ENCODE measurements around the gene BZW2. TPM values are rescaled to one million over a fixed set of nuclear protein-coding genes. Genes with fewer than 3 reads are reported as not detected.

BZW2 gene
- total RNA-seq, 2 experiments from 2014 or later: 51.3 to 61.2 TPM

DNA sequence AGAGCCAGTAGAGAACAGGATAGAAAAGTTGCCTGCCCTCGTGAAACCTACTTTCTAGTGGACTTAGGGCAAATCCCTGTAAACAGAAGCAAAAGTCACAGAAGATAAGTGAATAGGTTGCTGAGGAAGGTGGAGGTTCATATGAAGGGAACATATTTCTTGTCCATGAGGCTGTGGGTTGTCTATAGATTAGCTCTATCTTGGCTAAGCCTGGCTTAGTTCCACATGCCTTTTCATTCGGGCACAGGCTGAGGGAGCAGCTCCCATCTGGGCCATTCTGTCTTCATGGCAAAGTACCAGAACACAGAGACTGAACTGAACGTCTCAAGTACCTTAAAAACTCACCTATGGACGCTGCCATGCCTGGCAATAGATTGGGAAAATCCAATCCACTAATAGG is 45.3 kb downstream of the BZW2 start:
- H3K4me3 Mint-ChIP-seq: no peak overlapping the region
- no peaks in the 10 kb centered on the region for H3K27me3 Mint-ChIP-seq
- ChIA-PET POLR2A (no interaction called here), CTCF (interaction anchor here (1.6 kb wide), 1 partner anchor 33 kb away, joined by 3 read pairs; no protein-coding TSS in a partner anchor)
- H3K36me3 Mint-ChIP-seq (ENCODE audit: low read depth): peaks cover 47% of the 10 kb centered on the region
- no peak for DNase-seq
- H3K4me1 Mint-ChIP-seq: no peaks in the 10 kb centered on the region
- no peak overlapping the region for H3K27ac Mint-ChIP-seq
- H3K9me3 Mint-ChIP-seq: no peaks in the 10 kb centered on the region

DNA sequence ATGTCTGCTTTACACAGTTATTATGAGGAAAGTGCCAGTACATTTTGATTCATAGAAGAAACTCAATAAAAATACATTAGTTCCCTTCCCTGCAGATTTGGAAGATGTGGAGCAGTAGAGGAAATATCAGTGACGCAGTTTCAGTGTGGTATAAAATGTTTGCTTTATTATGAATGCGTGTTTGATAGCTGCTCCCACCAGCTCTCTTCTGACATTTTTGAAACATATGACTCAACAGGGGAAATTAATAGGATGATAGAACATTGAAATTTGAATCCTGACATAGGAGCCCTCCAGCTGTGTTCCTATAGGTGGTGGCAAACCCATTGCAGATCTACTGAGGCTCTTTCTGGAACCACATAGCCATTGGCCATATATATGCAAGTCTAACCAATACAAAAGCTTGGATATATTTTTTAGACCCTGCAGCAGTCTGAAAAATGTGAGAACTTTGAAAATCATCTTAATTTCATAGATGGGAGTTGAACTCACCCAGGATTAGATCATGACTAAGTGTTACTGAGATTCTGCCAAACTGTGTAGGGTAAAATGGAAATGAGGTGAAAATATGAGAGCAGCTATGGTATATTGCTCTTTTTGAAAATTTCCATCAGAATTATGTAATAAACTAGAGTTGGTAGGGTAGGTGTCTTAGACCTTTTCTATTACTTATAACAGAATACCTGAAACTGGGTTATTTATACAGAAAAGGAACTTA is 47.8 kb downstream of the BZW2 start:
- peaks cover 52% of the 10 kb centered on the region for H3K36me3 Mint-ChIP-seq (ENCODE audit: low read depth)
- DNase-seq: no peak
- H3K4me1 Mint-ChIP-seq: no peaks in the 10 kb centered on the region
- no peak overlapping the region for H3K27ac Mint-ChIP-seq
- no peaks in the 10 kb centered on the region for H3K27me3 Mint-ChIP-seq
- H3K9me3 Mint-ChIP-seq: no peaks in the 10 kb centered on the region
- ChIA-PET POLR2A (no interaction called here), CTCF (no interaction called here)
- H3K4me3 Mint-ChIP-seq: no peak overlapping the region

DNA sequence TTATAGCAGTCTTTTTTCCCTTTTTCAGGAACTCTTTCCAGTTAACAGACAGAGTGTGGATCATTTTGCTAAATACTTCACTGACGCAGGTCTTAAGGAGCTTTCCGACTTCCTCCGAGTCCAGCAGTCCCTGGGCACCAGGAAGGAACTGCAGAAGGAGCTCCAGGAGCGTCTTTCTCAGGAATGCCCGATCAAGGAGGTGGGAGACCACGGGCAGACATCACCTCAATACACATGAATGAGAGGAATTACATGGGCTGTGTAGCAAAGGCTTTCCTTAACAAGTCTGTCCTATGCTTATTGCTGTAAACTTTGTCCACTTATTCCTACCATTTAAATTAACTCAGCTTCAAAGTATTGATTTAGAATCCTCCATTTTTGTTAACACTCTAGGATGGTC is 48.8 kb downstream of the BZW2 start:
- no peak overlapping the region for H3K27ac Mint-ChIP-seq
- DNase-seq: no peak
- ChIA-PET CTCF (interaction anchor here (1.5 to 1.7 kb wide), 2 partner anchors 7 to 15 kb away, joined by 3 to 5 read pairs; no protein-coding TSS in a partner anchor), POLR2A (no interaction called here)
- H3K4me1 Mint-ChIP-seq: no peaks in the 10 kb centered on the region
- no peak overlapping the region for H3K4me3 Mint-ChIP-seq
- no peaks in the 10 kb centered on the region for H3K27me3 Mint-ChIP-seq
- H3K9me3 Mint-ChIP-seq: no peaks in the 10 kb centered on the region
- peaks cover 61% of the 10 kb centered on the region for H3K36me3 Mint-ChIP-seq (ENCODE audit: low read depth)

DNA sequence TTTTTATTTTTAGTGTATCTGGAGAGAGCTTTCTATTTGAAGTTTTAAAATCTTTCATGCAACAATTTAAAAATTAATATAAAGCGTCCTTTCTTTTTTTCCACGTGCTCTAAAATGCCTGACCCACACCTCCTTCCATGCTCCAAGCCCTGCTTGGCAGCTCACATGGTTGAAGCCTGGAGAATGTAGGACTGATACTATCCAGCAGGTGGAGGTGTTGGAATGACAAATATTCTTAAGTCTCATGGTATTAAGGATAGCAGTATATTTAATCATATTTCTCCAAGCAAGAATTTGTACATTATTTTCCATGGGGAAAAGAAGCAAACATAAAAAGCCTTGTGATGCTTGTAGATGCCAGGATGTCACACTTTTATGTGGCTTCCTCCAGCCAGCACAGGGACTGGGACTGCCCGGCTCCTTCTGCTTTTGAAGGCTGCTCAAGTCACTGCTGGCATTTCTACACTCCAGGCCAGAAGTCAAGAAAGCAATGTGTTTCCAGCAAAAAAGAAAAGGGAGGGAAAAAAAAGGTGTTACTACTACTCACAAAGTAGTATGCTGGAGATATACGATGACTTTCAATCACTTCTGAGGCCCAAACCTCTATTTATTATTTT is 49.7 kb downstream of the BZW2 start:
- CTCF ChIA-PET: interaction anchor here (1.5 to 1.7 kb wide), 2 partner anchors 8 to 14 kb away, joined by 3 to 5 read pairs; no protein-coding TSS in a partner anchor
- Mint-ChIP-seq H3K27me3 (no peaks in the 10 kb centered on the region), H3K36me3 (ENCODE audit: low read depth) (peaks cover 66% of the 10 kb centered on the region), H3K9me3 (no peaks in the 10 kb centered on the region), H3K4me1 (no peaks in the 10 kb centered on the region), H3K4me3 (no peak overlapping the region), H3K27ac (no peak overlapping the region)
- POLR2A ChIA-PET: no interaction called here
- DNase-seq: no peak

DNA sequence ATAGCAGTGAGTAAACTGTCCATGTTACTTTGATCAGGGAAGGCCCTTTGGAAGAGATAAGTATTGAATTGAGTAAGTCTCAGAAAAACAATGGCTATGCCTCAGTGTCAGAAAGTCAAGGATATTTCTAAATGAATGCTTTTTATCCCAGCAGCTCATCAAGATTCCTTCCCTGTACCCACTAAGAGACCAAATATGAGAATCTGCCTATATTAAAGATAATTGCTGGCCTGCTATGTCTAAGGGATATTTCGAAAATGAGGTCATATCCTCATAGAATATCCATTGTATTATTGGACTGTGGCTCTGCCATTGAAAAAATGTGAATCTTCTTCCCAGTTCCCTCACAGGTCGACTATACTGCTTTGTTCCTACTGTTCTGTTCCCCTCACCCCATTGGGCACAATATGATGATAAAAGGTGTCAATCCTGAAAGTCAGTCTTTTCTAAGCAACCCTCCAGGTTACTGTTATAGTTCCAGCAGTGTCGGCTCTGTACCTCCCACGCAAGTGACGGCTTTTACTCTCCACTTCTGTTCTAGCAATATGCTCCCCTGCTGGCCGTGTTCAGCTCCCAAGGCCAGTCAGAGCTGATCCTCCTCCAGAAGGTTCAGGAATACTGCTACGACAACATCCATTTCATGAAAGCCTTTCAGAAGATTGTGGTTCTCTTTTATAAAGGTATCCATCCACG is 51.7 kb downstream of the BZW2 start:
- Mint-ChIP-seq H3K27me3 (no peaks in the 10 kb centered on the region), H3K36me3 (ENCODE audit: low read depth) (peaks cover 59% of the 10 kb centered on the region), H3K4me3 (no peak overlapping the region), H3K4me1 (no peaks in the 10 kb centered on the region), H3K9me3 (no peaks in the 10 kb centered on the region), H3K27ac (no peak overlapping the region)
- no peak for DNase-seq
- CTCF ChIA-PET: no interaction called here
- POLR2A ChIA-PET: no interaction called here

DNA sequence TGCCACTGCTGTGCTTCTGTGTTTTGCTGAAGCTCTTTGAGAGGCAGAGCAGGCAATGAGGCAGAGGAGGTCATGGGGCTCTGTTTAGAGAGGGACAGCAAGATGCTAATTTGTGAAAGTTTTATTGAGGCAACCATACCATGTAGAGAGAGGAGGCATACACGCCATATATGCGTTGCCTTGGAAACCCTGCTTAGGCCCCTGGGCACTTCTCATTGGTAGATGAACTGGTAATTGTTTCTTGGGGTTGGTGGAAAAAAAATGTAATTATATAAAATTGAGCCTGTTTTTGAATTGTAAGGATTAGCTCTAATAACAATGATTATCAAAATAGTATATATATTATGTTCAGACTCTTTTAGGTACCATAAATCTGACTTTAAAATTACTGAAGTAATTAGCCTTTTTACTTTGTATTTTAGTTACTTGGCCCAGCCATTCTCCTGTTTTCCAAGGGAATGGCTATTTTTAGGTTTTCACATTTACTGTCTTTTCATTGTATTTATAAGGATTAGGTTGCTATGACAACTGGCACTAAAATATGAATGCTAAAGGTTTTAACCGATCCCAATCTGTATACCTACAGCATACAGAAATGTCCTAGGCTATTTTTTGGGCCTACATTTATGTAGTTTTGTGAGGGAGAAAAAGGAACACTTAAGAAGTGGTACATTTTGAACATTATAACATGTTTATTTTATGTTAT is 52.4 kb downstream of the BZW2 start:
- Mint-ChIP-seq H3K27me3 (no peaks in the 10 kb centered on the region), H3K4me3 (no peak overlapping the region), H3K36me3 (ENCODE audit: low read depth) (peaks cover 54% of the 10 kb centered on the region), H3K27ac (no peak overlapping the region), H3K4me1 (no peaks in the 10 kb centered on the region), H3K9me3 (no peaks in the 10 kb centered on the region)
- CTCF ChIA-PET: no interaction called here
- POLR2A ChIA-PET: no interaction called here
- no peak for DNase-seq

DNA sequence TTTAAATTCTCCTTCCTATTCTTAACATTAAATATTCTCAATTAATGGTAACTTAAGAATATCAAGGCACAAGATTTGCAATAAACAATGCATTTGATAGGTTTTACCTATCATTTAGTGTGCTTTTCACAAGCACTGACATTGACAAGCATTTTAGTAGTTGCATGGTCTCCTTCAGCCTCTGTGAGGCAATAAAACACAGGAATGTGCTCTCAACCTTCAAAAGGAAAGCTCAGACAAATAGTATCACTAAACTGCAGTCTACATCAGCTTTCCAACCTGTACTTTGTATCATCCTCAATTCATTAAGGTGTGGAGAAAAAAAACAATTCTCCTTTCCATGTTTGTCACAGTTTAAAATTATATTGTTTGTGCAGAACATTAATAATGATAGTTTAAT is 56.5 kb downstream of the BZW2 start:
- peaks cover 57% of the 10 kb centered on the region for H3K36me3 Mint-ChIP-seq (ENCODE audit: low read depth)
- no peaks in the 10 kb centered on the region for H3K4me1 Mint-ChIP-seq

DNA sequence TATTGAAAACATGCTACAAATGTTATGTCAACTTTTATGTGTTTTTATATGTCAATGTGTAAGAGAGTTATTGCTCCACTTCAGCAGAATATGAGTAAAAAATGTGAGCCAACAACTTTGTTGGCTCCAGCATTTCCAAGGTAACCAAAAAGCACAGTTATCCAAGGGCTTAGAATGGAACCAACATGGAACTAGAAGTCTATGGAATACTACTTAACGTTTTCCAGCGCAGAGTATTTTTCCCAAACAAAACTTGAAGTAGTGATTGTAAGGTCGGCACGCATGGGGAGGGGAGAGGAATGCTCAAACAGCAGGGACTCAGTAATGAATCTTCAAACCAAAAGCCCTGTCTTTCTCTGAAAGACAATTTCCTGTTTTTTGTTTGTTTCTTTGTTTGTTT is 62.5 kb downstream of the BZW2 start:
- ChIA-PET POLR2A (no interaction called here), CTCF (no interaction called here)
- H3K27me3 Mint-ChIP-seq: no peaks in the 10 kb centered on the region
- H3K4me3 Mint-ChIP-seq: no peak overlapping the region
- DNase-seq: no peak
- H3K9me3 Mint-ChIP-seq: no peaks in the 10 kb centered on the region
- no peaks in the 10 kb centered on the region for H3K4me1 Mint-ChIP-seq
- peaks cover 44% of the 10 kb centered on the region for H3K36me3 Mint-ChIP-seq (ENCODE audit: low read depth)
- no peak overlapping the region for H3K27ac Mint-ChIP-seq

More for the DNA sequence above, 56.5 kb downstream of the BZW2 start:
- Mint-ChIP-seq H3K27ac (no peak overlapping the region), H3K9me3 (no peaks in the 10 kb centered on the region), H3K27me3 (no peaks in the 10 kb centered on the region), H3K4me3 (no peak overlapping the region)
- DNase-seq: no peak
- ChIA-PET POLR2A (no interaction called here), CTCF (interaction anchor here (1.2 kb wide), 1 partner anchor 27 kb away, joined by 3 read pairs; no protein-coding TSS in a partner anchor)

DNA sequence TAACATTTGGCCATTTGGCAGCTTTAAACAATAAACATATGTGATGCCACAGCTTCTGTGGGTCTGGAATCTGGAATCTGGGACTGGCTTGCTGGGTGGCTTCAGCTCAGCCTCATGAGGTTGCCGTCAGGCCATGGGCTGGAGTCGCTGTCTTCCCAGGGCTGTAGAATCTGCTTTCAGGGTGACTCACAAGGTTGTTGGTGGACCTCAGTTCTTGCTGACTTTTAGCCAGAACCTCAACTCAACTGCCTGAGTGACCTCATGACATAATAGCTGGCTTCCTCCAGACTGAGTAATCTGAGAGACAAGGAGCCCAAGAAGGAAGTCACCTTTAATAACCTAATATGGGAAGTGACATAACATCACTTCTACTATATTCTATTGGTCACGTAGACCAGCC is 63.0 kb downstream of the BZW2 start:
- Mint-ChIP-seq H3K9me3 (no peaks in the 10 kb centered on the region), H3K27me3 (no peaks in the 10 kb centered on the region), H3K4me1 (no peaks in the 10 kb centered on the region), H3K4me3 (no peak overlapping the region), H3K36me3 (ENCODE audit: low read depth) (peaks cover 42% of the 10 kb centered on the region), H3K27ac (no peak overlapping the region)
- CTCF ChIA-PET: interaction anchor here (1.0 kb wide), 2 partner anchors 14 to 21 kb away, joined by 3 to 5 read pairs; no protein-coding TSS in a partner anchor
- DNase-seq: no peak
- POLR2A ChIA-PET: no interaction called here

DNA sequence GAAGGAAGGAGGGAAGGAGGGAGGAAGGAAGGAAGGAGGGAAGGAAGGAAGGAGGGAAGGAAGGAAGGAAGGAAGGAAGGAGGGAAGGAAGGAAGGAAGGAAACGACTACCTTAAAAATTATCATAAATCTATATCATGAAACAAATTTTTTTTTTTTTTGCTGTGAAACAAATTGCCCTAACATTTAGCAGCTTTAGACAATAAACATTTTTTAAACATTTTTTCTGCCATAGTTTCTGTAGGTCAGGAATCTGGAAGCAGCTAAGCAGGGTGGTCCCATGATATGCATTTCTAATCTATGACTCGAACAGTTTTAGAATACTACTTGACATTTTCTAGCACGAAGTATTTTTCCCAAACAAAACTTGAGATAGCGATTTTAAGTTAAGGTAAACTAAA is 64.7 kb downstream of the BZW2 start:
- ChIA-PET POLR2A (no interaction called here), CTCF (no interaction called here)
- no peak overlapping the region for H3K27ac Mint-ChIP-seq
- no peaks in the 10 kb centered on the region for H3K27me3 Mint-ChIP-seq
- H3K4me1 Mint-ChIP-seq: no peaks in the 10 kb centered on the region
- no peak for DNase-seq
- no peak overlapping the region for H3K4me3 Mint-ChIP-seq
- H3K9me3 Mint-ChIP-seq: no peaks in the 10 kb centered on the region
- H3K36me3 Mint-ChIP-seq (ENCODE audit: low read depth): peaks cover 31% of the 10 kb centered on the region

DNA sequence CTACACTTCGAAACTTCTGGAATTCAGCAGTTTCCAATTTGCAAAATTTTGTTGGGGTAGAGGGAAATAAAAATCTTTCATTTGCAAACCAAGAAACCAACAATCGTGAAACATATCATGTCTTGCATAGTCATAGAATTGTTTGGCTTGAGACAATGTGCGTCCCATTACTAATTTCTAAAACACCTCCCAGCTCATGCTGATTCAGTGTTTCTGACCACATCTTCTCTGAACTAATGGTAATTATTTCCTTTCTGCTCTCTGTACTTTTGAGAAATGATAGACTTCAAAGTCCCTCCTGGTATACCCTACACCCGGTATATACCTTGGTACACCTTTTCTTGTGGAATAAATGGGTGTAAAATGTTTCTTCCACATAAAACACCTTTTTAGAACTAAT is 65.7 kb downstream of the BZW2 start:
- Mint-ChIP-seq H3K36me3 (ENCODE audit: low read depth) (peaks cover 24% of the 10 kb centered on the region), H3K4me3 (no peak overlapping the region), H3K27ac (no peak overlapping the region), H3K9me3 (no peaks in the 10 kb centered on the region), H3K4me1 (no peaks in the 10 kb centered on the region), H3K27me3 (no peaks in the 10 kb centered on the region)
- ChIA-PET CTCF (interaction anchor here (0.6 kb wide), 1 partner anchor 18 kb away, joined by 3 read pairs; no protein-coding TSS in a partner anchor), POLR2A (no interaction called here)
- DNase-seq: no peak

DNA sequence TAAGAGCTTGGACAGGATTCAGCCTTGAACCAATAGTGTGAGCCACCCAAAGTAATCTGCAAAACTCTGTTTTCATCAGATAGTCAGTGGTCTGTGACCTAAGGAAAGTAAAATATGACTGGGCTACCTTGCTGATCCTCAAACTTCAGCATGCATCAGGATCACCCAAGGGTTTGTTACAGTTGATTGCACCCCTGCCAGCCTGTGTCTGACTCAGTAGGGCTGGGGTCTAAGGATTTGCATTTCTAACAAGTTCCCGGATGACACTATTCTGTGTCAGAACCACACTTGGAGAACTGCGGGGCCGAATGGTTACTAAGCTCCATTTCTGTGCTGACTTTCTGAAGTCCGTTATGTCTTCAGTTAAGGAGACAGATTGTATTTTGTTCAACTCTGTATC is 66.9 kb downstream of the BZW2 start:
- DNase-seq: no peak
- H3K36me3 Mint-ChIP-seq (ENCODE audit: low read depth): peaks cover 20% of the 10 kb centered on the region

DNA sequence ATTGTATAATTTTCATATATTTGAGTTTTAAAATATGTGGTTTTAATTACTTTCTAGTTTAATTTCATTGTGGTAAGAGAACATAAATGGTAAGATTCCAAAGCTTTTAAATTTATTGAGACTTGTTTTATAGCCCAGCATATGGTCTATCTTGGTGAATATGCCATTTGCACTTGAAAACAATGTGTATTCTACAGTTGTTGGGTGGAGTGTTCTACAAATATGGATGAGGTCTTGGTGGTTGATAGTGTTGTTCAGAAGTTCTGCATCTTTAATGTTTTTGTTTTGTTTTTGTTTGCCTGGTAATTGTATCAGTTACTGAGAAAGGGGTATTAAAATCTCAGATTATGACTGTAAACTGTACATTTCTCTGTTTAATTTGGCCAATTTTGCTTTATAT is 69.9 kb downstream of the BZW2 start:
- H3K27ac Mint-ChIP-seq: no peak overlapping the region
- DNase-seq: no peak
- H3K36me3 Mint-ChIP-seq (ENCODE audit: low read depth): peaks cover 12% of the 10 kb centered on the region
- no peaks in the 10 kb centered on the region for H3K4me1 Mint-ChIP-seq
- H3K4me3 Mint-ChIP-seq: no peak overlapping the region
- ChIA-PET POLR2A (no interaction called here), CTCF (interaction anchor here (1.1 kb wide), 1 partner anchor 13 kb away, joined by 4 read pairs; no protein-coding TSS in a partner anchor)
- no peaks in the 10 kb centered on the region for H3K27me3 Mint-ChIP-seq
- no peaks in the 10 kb centered on the region for H3K9me3 Mint-ChIP-seq

More for the DNA sequence above, 66.9 kb downstream of the BZW2 start:
- ChIA-PET POLR2A (no interaction called here), CTCF (no interaction called here)
- H3K27ac Mint-ChIP-seq: no peak overlapping the region
- no peaks in the 10 kb centered on the region for H3K4me1 Mint-ChIP-seq
- no peak overlapping the region for H3K4me3 Mint-ChIP-seq
- no peaks in the 10 kb centered on the region for H3K27me3 Mint-ChIP-seq
- H3K9me3 Mint-ChIP-seq: no peaks in the 10 kb centered on the region
